Sigmoid colon (tissue), 7 donors: Measurements from ENCODE around the gene SERPINH1. TPM values are rescaled to one million over a fixed set of nuclear protein-coding genes. Genes with fewer than 3 reads are reported as not detected.

ENCODE experiments used
- DNase-seq: peaks from one replicate; pipeline ENCODE4 v3.0.0-alpha.2; 2019
- H3K27ac ChIP-seq, 4 donors: fragments of 200-600 bp; sonication (generic); one replicate each; pipeline ENCODE4 v1.5.1; 2016 to 2019; ENCODE audit warnings: mild to moderate bottlenecking in 1 of 4
- H3K27me3 ChIP-seq, 3 donors: fragments of 200-600 bp; sonication (generic); one replicate each; pipeline ENCODE4 v1.5.1; 2019; ENCODE audit warnings: mild to moderate bottlenecking in 1 of 3
- H3K36me3 ChIP-seq, 4 donors: fragments of 200-600 bp; sonication (generic); one replicate each; pipeline ENCODE4 v1.5.1; 2016 to 2019
- H3K4me1 ChIP-seq, 4 donors: fragments of 200-600 bp; sonication (generic); one replicate each; pipeline ENCODE4 v1.5.1; 2017 to 2019
- H3K4me3 ChIP-seq, 4 donors: fragments of 200-600 bp; sonication (generic); one replicate each; pipeline ENCODE4 v1.5.1; 2017 to 2019; ENCODE audit warnings: mild to moderate bottlenecking in 2 of 4, moderate library complexity in 1 of 4
- H3K9me3 ChIP-seq, 4 donors: fragments of 200-600 bp in 3 of 4; sonication (generic) in 3 of 4; one replicate each; pipeline versions ENCODE4 v1.5.1 to v1.6.1; 2013 to 2019
- CTCF ChIP-seq, 4 experiments: fragments of 450-650 bp in 3 of 4; fragments of 200-600 bp in 1 of 4; IDR thresholded peaks; one replicate each; pipeline ENCODE4 v1.5.1; 2016 to 2019; ENCODE audit warnings: antibody characterized with exemption in 4 of 4, mild to moderate bottlenecking in 3 of 4, moderate library complexity in 2 of 4
- EP300 ChIP-seq, 4 donors: sonication (generic); formaldehyde crosslinking; IDR thresholded peaks; one replicate each; pipeline ENCODE4 v1.6.1; 2017; ENCODE audit warnings: antibody characterized with exemption in 4 of 4
- POLR2A ChIP-seq, 2 donors: fragments of 450-650 bp; IDR thresholded peaks; one replicate each; pipeline ENCODE4 v1.6.1; 2016; ENCODE audit warnings: antibody characterized with exemption in 2 of 2, mild to moderate bottlenecking in 2 of 2, moderate library complexity in 2 of 2
- POLR2AphosphoS5 ChIP-seq, 4 donors: sonication (generic); formaldehyde crosslinking; IDR thresholded peaks; one replicate each; pipeline ENCODE4 v1.6.1; 2017; ENCODE audit warnings: antibody characterized with exemption in 4 of 4
- WGBS, 2 donors: extraction: QIAGEN DNeasy Blood & Tissue Kit; methylation state at CpG; one replicate each; pipeline ENCODE4 v1.1.7; 2013; 5-methylcytosine and 5-hydroxymethylcytosine counted together
- intact Hi-C: fragments of 100-400 bp; cut with DNase I; formaldehyde crosslinking; loops from one replicate; pipeline ENCODE4 v1.15.1; 2023
- polyA plus RNA-seq, 3 donors: library from polyadenylated mRNA; stranded (reverse); fragments of 200-250 nt; gene quantifications; one replicate each; pipeline ENCODE4 v1.2.3, GENCODE V29; 2013
- total RNA-seq, 4 donors: library from RNA; depleted of rRNA; stranded (reverse); fragments of >200 nt; gene quantifications; one replicate each; pipeline ENCODE4 v1.1.0, GENCODE V29; 2016
- donor health status: healthy with polysubstance abuse.
- donor health status: Bipolar disorder and iron deficiency.
- donor health status: healthy.

Gene SERPINH1
- total and polyA plus RNA-seq, 7 donors, result 12.0 to 201 (median 151) TPM

GRCh38 chr11:75560644-75561043, 1.4 kb upstream of the SERPINH1 start:
- H3K4me1 ChIP-seq, result peaks cover 0 to 83% (median 79%) of the 10 kb centered on the region in 4 donors
- H3K27ac ChIP-seq, result peak overlapping the region; percentile 98 to 100 (median 100)
- intact Hi-C loops, result no loop called here
- TF ChIP-seq POLR2A (IDR thresholded peaks at IDR 0.05) (no peak), EP300 (IDR thresholded peaks at IDR 0.05) (no peak), POLR2AphosphoS5 (IDR thresholded peaks at IDR 0.05) (no peak), CTCF (IDR thresholded peaks at IDR 0.05) (no peak)
- no peaks in the 10 kb centered on the region for H3K27me3 ChIP-seq
- no peaks in the 10 kb centered on the region for H3K36me3 ChIP-seq
- no peak for DNase-seq
- no peak overlapping the region for H3K4me3 ChIP-seq
- 77 to 84% methylated on average over 1 of the region's 1 CpG for WGBS, 2 donors
- H3K9me3 ChIP-seq, result no peaks in the 10 kb centered on the region

GRCh38 chr11:75561426-75562047, 516 bp upstream of the SERPINH1 start:
- no peaks in the 10 kb centered on the region for H3K9me3 ChIP-seq
- peaks cover 0 to 7% (median 2%) of the 10 kb centered on the region in 4 donors for H3K36me3 ChIP-seq
- peaks cover 0 to 90% (median 87%) of the 10 kb centered on the region in 4 donors for H3K4me1 ChIP-seq
- intact Hi-C loops, result no loop called here
- H3K27me3 ChIP-seq, result no peaks in the 10 kb centered on the region
- TF ChIP-seq CTCF (IDR thresholded peaks at IDR 0.05) (no peak), POLR2AphosphoS5 (IDR thresholded peaks at IDR 0.05) (no peak), POLR2A (IDR thresholded peaks at IDR 0.05) (no peak), EP300 (IDR thresholded peaks at IDR 0.05) (no peak)
- H3K27ac ChIP-seq, result peak overlapping the region; percentile 98 to 100 (median 100)
- H3K4me3 ChIP-seq, result peak overlapping the region; percentile 80 to 91 (median 84)
- 16 to 19% methylated on average over 21 of the region's 21 CpGs for WGBS, 2 donors
- DNase-seq, result peak; percentile 65

- no peak for DNase-seq
- Histone ChIP-seq H3K27me3 (no peaks in the 10 kb centered on the region), H3K4me1 (peaks cover 0 to 90% (median 87%) of the 10 kb centered on the region in 4 donors), H3K4me3 (peak overlapping the region; percentile 80 to 91 (median 84)), H3K36me3 (peaks cover 11 to 21% (median 17%) of the 10 kb centered on the region in 4 donors), H3K9me3 (no peaks in the 10 kb centered on the region), H3K27ac (peak overlapping the region; percentile 98 to 100 (median 100))
- TF ChIP-seq CTCF (IDR thresholded peaks at IDR 0.05) (no peak), EP300 (IDR thresholded peaks at IDR 0.05) (no peak), POLR2AphosphoS5 (IDR thresholded peaks at IDR 0.05) (peak in 1 of 4 donors; percentile 5)
- 9 to 16% methylated on average over 16 of the region's 16 CpGs for WGBS, 2 donors
- intact Hi-C loops, result no loop called here
Measured at GRCh38 chr11:75562836-75563484, 907 bp downstream of the SERPINH1 start.

GRCh38 chr11:75563501-75563977, 1.5 kb downstream of the SERPINH1 start:
- no peak for DNase-seq
- 55 to 59% methylated on average over 5 of the region's 5 CpGs for WGBS, 2 donors
- peaks cover 0 to 90% (median 87%) of the 10 kb centered on the region in 4 donors for H3K4me1 ChIP-seq

More at GRCh38 chr11:75563501-75563977, 1.5 kb downstream of the SERPINH1 start:
- TF ChIP-seq POLR2AphosphoS5 (IDR thresholded peaks at IDR 0.05) (no peak), POLR2A (IDR thresholded peaks at IDR 0.05) (no peak), EP300 (IDR thresholded peaks at IDR 0.05) (no peak), CTCF (IDR thresholded peaks at IDR 0.05) (no peak)
- Histone ChIP-seq H3K4me3 (peak overlapping the region; percentile 80 to 91 (median 84)), H3K27ac (peak overlapping the region; percentile 98 to 100 (median 100)), H3K27me3 (no peaks in the 10 kb centered on the region), H3K36me3 (peaks cover 11 to 27% (median 22%) of the 10 kb centered on the region in 4 donors), H3K9me3 (no peaks in the 10 kb centered on the region)
- intact Hi-C loops, result no loop called here
